Trophoblast cell (in vitro differentiated cells and primary cell): ENCODE results near the gene NDUFA5.

Source experiments
- DNase-seq, 2 donors: peaks; one replicate each; pipeline ENCODE4 v3.0.0-alpha.2; 2016
- H2AFZ ChIP-seq: 2 replicates; pipeline ENCODE4 v1.6.1; 2013; ENCODE audit warnings: low read length, moderate library complexity, mild to moderate bottlenecking; ENCODE audit not compliant: insufficient read depth, poor library complexity
- H2AK5ac ChIP-seq: 2 replicates; pipeline ENCODE4 v1.6.1; 2013; ENCODE audit warnings: mild to moderate bottlenecking, low read length
- H2BK120ac ChIP-seq: 2 replicates; pipeline ENCODE4 v1.6.1; 2013; ENCODE audit warnings: low read length, mild to moderate bottlenecking, moderate library complexity; ENCODE audit not compliant: insufficient read depth, poor library complexity
- H2BK12ac ChIP-seq: 2 replicates; pipeline ENCODE4 v1.6.1; 2013; ENCODE audit warnings: mild to moderate bottlenecking, low read length, moderate library complexity
- H2BK5ac ChIP-seq: 2 replicates; pipeline ENCODE4 v1.6.1; 2013; ENCODE audit warnings: low read length, low read depth, moderate library complexity, mild to moderate bottlenecking; ENCODE audit not compliant: poor library complexity
- H3K14ac ChIP-seq: 2 replicates; pipeline ENCODE4 v1.6.1; 2013; ENCODE audit warnings: mild to moderate bottlenecking, low read length
- H3K18ac ChIP-seq: 2 replicates; pipeline ENCODE4 v1.6.1; 2013; ENCODE audit warnings: mild to moderate bottlenecking, low read length
- H3K23ac ChIP-seq: 2 replicates; pipeline ENCODE4 v1.6.1; 2013; ENCODE audit warnings: low read length
- H3K27ac ChIP-seq: 2 replicates; pipeline ENCODE4 v1.5.1; 2013; ENCODE audit warnings: low read depth, mild to moderate bottlenecking, inconsistent platforms, low read length, moderate library complexity
- H3K27me3 ChIP-seq: 2 replicates; pipeline ENCODE4 v1.6.1; 2013; ENCODE audit warnings: inconsistent platforms, mild to moderate bottlenecking, low read length, moderate library complexity; ENCODE audit not compliant: insufficient read depth
- H3K36me3 ChIP-seq, 2 experiments: 1 replicate in 1 of 2; 2 replicates in 1 of 2; pipeline ENCODE4 v1.6.1; 2013; ENCODE audit warnings: low read length in 2 of 2, mild to moderate bottlenecking in 2 of 2, moderate library complexity in 1 of 2; ENCODE audit not compliant: insufficient read depth in 2 of 2, control insufficient read depth in 1 of 2
- H3K4ac ChIP-seq: 2 replicates; pipeline ENCODE4 v1.6.1; 2013; ENCODE audit warnings: low read depth, mild to moderate bottlenecking, low read length, moderate library complexity
- H3K4me1 ChIP-seq, 2 experiments: 1 replicate in 1 of 2; 2 replicates in 1 of 2; pipeline ENCODE4 v1.6.1; 2013; ENCODE audit warnings: low read length in 2 of 2, mild to moderate bottlenecking in 2 of 2, moderate library complexity in 1 of 2; ENCODE audit not compliant: insufficient read depth in 2 of 2, control insufficient read depth in 1 of 2
- H3K4me2 ChIP-seq: 2 replicates; pipeline ENCODE4 v1.6.1; 2013; ENCODE audit warnings: inconsistent platforms, mild to moderate bottlenecking, low read length, moderate library complexity
- H3K4me3 ChIP-seq: 2 replicates; pipeline ENCODE4 v1.5.1; 2013; ENCODE audit warnings: mild to moderate bottlenecking, low read depth, low read length, inconsistent platforms
- H3K79me1 ChIP-seq: one replicate; pipeline ENCODE4 v1.6.1; 2013; ENCODE audit warnings: low read length
- H3K79me2 ChIP-seq: 2 replicates; pipeline ENCODE4 v1.6.1; 2013; ENCODE audit warnings: low read length, mild to moderate bottlenecking; ENCODE audit not compliant: control insufficient read depth, insufficient read depth, poor library complexity
- H3K9ac ChIP-seq: 2 replicates; pipeline ENCODE4 v1.6.1; 2013; ENCODE audit warnings: mild to moderate bottlenecking, low read length
- H3K9me3 ChIP-seq: 2 replicates; pipeline ENCODE4 v1.6.1; 2013; ENCODE audit warnings: low read depth, mild to moderate bottlenecking, control low read depth, inconsistent platforms, low read length; ENCODE audit not compliant: insufficient read depth
- H4K12ac ChIP-seq: 2 replicates; pipeline ENCODE4 v1.6.1; 2013; ENCODE audit warnings: low read depth, mild to moderate bottlenecking, low read length, moderate library complexity
- H4K8ac ChIP-seq: 2 replicates; pipeline ENCODE4 v1.6.1; 2013; ENCODE audit warnings: low read depth, mild to moderate bottlenecking, low read length, moderate library complexity
- H4K91ac ChIP-seq: one replicate; pipeline ENCODE4 v1.6.1; 2013; ENCODE audit warnings: low read depth, mild to moderate bottlenecking, low read length, moderate library complexity
- WGBS: extraction: QIAGEN DNeasy Blood & Tissue Kit; methylation state at CpG from one replicate; pipeline ENCODE4 v1.1.7; 2013; ENCODE audit warnings: missing lambda C conversion rate; ENCODE audit not compliant: insufficient read length, insufficient coverage; ENCODE audit errors: extremely low coverage; 5-methylcytosine and 5-hydroxymethylcytosine counted together

Gene NDUFA5

DNA sequence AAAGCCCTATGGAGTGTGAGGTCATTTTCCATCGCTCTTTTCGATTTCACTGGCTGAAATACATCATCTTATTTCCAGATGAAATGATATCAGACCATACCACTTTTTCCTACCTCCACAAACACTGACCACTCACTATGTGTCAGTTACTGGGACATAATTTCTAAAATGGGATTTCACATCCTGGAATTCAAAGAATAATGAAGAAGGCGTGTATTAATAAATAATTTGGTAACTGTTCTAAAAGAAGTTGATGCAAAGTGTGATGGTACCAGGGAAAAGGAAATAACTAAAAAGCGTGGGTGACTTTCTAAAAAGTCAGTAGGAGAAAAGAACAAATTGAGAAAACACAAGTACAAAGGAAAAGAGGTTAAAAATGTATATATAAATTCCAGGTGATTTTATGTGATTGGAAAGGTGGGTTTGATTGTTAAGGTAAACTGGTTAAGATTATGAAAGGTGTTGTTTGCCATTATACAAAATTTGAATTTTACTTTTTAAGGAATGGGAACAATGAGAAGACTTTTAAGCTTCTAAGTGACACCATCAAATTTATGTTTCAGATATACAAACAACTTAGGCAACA lies 764 bp upstream of the NDUFA5 start:
- peak overlapping the region; percentile 28 for H4K12ac ChIP-seq
- no peak overlapping the region for H3K4me3 ChIP-seq
- no peak overlapping the region for H3K14ac ChIP-seq
- no peaks in the 10 kb centered on the region for H3K4me1 ChIP-seq
- peaks cover 5% of the 10 kb centered on the region for H3K79me1 ChIP-seq
- no peak overlapping the region for H3K9ac ChIP-seq
- 100% methylated on average over 1 of the region's 4 CpGs for WGBS
- H3K23ac ChIP-seq, result no peak overlapping the region
- H3K36me3 ChIP-seq, result peaks cover 0 to 2% of the 10 kb centered on the region in 2 experiments
- peaks cover 2% of the 10 kb centered on the region for H3K9me3 ChIP-seq
- peak overlapping the region; percentile 33 for H2AFZ ChIP-seq
- no peak overlapping the region for H2BK12ac ChIP-seq
- no peak overlapping the region for H4K8ac ChIP-seq
- no peak overlapping the region for H2BK5ac ChIP-seq
- peaks cover 3% of the 10 kb centered on the region for H3K79me2 ChIP-seq
- H3K18ac ChIP-seq, result no peak overlapping the region
- H3K4me2 ChIP-seq, result peak overlapping the region; percentile 76
- no peak overlapping the region for H3K27ac ChIP-seq
- no peak for DNase-seq
- no peaks in the 10 kb centered on the region for H3K27me3 ChIP-seq
- H2AK5ac ChIP-seq, result no peak overlapping the region
- H4K91ac ChIP-seq, result no peak overlapping the region
- no peak overlapping the region for H2BK120ac ChIP-seq
- H3K4ac ChIP-seq, result no peak overlapping the region

DNA sequence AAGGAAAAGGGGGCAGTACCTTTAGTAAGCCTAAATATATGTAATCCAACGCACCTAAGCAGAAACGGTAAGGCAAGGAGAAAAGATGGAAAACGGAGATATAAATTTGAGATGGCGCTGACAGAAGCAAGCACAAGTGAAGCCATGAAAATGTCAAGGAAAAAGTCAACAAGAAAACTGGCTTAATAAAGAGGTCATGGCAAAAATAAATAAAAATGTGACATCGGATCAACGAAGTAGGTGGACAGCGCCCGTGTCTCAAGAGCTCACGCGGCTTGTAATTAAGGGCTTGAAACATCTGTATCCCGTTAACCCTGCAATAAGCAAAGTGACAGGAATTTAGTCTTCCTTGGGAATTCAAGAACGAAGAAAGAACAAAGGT lies 611 bp downstream of the NDUFA5 start:
- Histone ChIP-seq H2BK12ac (no peak overlapping the region), H3K18ac (no peak overlapping the region), H3K4me1 (no peaks in the 10 kb centered on the region), H3K4ac (no peak overlapping the region), H4K12ac (no peak overlapping the region), H3K9me3 (peaks cover 2% of the 10 kb centered on the region), H2AK5ac (no peak overlapping the region), H2BK120ac (no peak overlapping the region), H3K36me3 (peaks cover 1 to 9% of the 10 kb centered on the region in 2 experiments), H3K23ac (no peak overlapping the region), H3K79me1 (peaks cover 5% of the 10 kb centered on the region), H3K4me2 (peak overlapping the region; percentile 74), H3K4me3 (peak overlapping the region; percentile 97), H3K14ac (no peak overlapping the region), H2BK5ac (no peak overlapping the region), H3K9ac (peak overlapping the region; percentile 95), H3K27ac (peak overlapping the region; percentile 8), H4K8ac (no peak overlapping the region), H3K27me3 (no peaks in the 10 kb centered on the region), H3K79me2 (peaks cover 3% of the 10 kb centered on the region), H2AFZ (no peak overlapping the region), H4K91ac (no peak overlapping the region)
- WGBS, result no CpG with 5 or more reads among the region's 12 CpGs
- peak in 1 of 2 donors; percentile 3 for DNase-seq

DNA sequence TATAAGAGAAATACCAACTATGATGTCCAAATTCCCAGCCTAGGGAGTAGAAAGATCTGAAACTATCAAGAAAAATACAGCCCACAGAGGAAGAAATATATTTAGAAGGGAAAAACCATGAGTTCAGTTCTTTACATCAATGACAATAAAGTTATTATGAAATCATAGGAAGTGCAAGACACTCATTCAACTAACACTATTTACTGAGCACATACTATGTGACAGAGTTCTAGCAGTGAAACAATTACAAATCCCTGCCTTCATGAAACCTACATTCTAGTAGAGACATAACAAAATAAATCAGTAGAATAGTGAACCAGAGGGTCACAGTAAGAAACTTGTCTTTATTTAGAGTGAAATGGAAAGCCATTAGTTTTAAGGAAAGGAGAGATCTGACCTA lies 2.1 kb downstream of the NDUFA5 start:
- Histone ChIP-seq H4K12ac (no peak overlapping the region), H3K4me2 (no peak overlapping the region), H2BK5ac (no peak overlapping the region), H2BK120ac (no peak overlapping the region), H3K27me3 (no peaks in the 10 kb centered on the region), H4K8ac (no peak overlapping the region), H3K4me1 (no peaks in the 10 kb centered on the region), H3K23ac (no peak overlapping the region), H3K79me1 (peaks cover 5% of the 10 kb centered on the region), H3K4ac (no peak overlapping the region), H3K4me3 (no peak overlapping the region), H2BK12ac (no peak overlapping the region), H3K9ac (no peak overlapping the region), H3K18ac (no peak overlapping the region), H3K79me2 (peaks cover 3% of the 10 kb centered on the region), H2AK5ac (no peak overlapping the region), H3K9me3 (peaks cover 2% of the 10 kb centered on the region), H3K36me3 (peaks cover 4 to 9% of the 10 kb centered on the region in 2 experiments), H3K14ac (no peak overlapping the region), H2AFZ (no peak overlapping the region), H3K27ac (no peak overlapping the region), H4K91ac (no peak overlapping the region)
- DNase-seq, result no peak

DNA sequence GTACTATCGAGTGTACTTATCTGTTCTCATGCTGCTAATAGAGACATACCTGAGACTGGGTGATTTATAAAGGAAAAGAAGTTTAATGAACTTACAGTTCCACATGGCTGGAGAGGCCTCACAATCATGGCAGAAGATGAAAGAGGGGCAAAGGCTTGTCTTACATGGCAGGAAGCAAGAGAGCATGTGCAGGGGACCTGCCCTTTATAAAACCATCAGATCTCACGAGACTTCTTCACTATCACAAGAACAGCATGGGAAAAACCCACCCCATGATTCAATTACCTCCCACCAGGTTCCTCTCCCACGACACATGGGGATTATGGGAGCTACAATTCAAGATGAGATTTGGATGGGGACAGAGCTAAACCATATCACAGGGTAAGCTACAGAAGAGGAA lies 4.5 kb downstream of the NDUFA5 start:
- Histone ChIP-seq H2AFZ (no peak overlapping the region), H2BK120ac (no peak overlapping the region), H3K4me3 (no peak overlapping the region), H4K91ac (no peak overlapping the region), H2BK5ac (no peak overlapping the region), H3K27me3 (no peaks in the 10 kb centered on the region), H3K4ac (no peak overlapping the region), H2AK5ac (no peak overlapping the region), H4K12ac (no peak overlapping the region), H3K79me1 (peaks cover 5% of the 10 kb centered on the region), H3K14ac (no peak overlapping the region), H3K4me2 (no peak overlapping the region), H3K36me3 (peaks cover 4 to 12% of the 10 kb centered on the region in 2 experiments), H3K27ac (no peak overlapping the region), H3K18ac (no peak overlapping the region), H3K4me1 (no peaks in the 10 kb centered on the region), H4K8ac (no peak overlapping the region), H3K9ac (no peak overlapping the region), H3K9me3 (peaks cover 2% of the 10 kb centered on the region), H3K79me2 (peaks cover 3% of the 10 kb centered on the region), H2BK12ac (no peak overlapping the region), H3K23ac (no peak overlapping the region)
- no peak for DNase-seq
- no CpG with 5 or more reads among the region's 3 CpGs for whole genome bisulfite sequencing
